Measurements from ENCODE around the gene MCM6.
"Not testable (repeated sequence)": the region's sequence is repeated elsewhere in the genome, so short reads cannot be mapped to it uniquely, and the experiment has no call there.

Gene MCM6

DNA sequence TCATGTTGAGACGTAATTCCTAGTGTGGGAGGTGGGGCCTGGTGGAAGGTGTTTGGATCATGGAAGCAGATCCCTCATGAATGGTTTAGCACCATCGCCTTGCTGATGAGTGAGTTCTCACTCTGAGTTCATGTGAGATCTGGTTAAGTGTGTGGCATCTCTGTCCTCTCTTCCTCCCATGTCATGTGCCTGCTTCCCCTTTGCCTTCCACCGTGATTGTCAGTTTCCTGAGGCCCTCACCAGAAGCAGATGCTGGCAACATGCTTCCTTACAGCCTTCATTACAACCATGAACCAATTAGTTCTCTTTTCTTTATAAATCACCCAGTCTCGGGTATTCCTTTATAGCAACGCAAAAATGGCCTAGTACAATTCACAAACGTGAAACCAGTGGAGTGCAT, 14.6 kb upstream of the MCM6 start:
- Mint-ChIP-seq H3K27ac (ENCODE audit: low read depth) (no peak overlapping the region), H3K27me3 (peaks cover 6% of the 10 kb centered on the region), H3K9me3 (no peaks in the 10 kb centered on the region), H3K4me1 (no peaks in the 10 kb centered on the region), H3K36me3 (ENCODE audit: insufficient read depth) (no peaks in the 10 kb centered on the region), H3K4me3 (no peak overlapping the region)
- ATAC-seq (replicated peaks; ENCODE audit: extremely low read depth, poor library complexity, severe bottlenecking): no peak
- no peak for DNase-seq (ENCODE audit: low spot score in 2 of 2)

DNA sequence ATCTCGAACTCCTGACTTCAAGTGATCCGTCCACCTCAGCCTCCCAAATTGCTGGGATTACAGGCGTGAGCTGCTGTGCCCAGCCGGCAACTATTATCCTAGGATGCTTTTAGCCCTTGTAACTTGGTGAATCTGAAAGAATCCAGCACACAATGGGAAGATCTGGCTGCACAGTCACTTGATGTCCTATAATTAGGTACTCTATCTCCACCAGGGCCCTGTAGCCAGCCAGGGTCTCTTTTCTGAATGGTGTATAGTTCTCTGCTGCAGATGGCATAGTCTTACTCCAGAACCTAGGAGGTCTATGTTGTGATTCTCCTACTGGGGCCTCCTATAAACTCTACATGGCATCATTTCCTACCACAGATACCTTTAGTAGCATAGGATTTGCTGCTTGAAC, 13.9 kb upstream of the MCM6 start:
- Mint-ChIP-seq H3K27ac (ENCODE audit: low read depth) (no peak overlapping the region), H3K9me3 (no peaks in the 10 kb centered on the region), H3K27me3 (peaks cover 12% of the 10 kb centered on the region), H3K36me3 (ENCODE audit: insufficient read depth) (no peaks in the 10 kb centered on the region), H3K4me1 (no peaks in the 10 kb centered on the region), H3K4me3 (no peak overlapping the region)
- no peak for DNase-seq (ENCODE audit: low spot score in 2 of 2)
- ATAC-seq (replicated peaks; ENCODE audit: extremely low read depth, poor library complexity, severe bottlenecking): no peak

DNA sequence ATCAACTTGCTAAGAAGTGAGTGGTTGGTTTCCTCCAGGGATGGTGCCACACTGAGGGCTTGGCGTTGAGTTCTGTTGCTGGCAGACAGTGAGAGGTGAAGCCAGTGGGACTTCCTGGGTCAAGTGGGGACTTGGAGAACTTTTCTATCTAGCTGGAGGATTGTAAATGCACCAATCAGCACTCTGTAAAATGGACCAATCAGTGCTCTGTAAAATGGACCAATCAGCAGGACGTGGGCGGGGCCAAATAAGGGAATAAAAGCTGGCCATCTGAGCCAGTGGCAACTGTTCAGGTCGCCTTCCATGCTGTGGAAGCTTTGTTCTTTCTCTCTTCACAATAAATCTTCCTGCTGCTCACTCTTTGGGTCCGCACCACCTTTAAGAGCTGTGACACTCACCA, 12.3 kb upstream of the MCM6 start:
- ATAC-seq (replicated peaks; ENCODE audit: extremely low read depth, poor library complexity, severe bottlenecking); H3K4me3 Mint-ChIP-seq; H3K9me3 Mint-ChIP-seq; H3K27ac Mint-ChIP-seq (ENCODE audit: low read depth); H3K36me3 Mint-ChIP-seq (ENCODE audit: insufficient read depth); DNase-seq (ENCODE audit: low spot score in 2 of 2); H3K4me1 Mint-ChIP-seq: not testable (repeated sequence)
- H3K27me3 Mint-ChIP-seq: peaks cover 19% of the 10 kb centered on the region

DNA sequence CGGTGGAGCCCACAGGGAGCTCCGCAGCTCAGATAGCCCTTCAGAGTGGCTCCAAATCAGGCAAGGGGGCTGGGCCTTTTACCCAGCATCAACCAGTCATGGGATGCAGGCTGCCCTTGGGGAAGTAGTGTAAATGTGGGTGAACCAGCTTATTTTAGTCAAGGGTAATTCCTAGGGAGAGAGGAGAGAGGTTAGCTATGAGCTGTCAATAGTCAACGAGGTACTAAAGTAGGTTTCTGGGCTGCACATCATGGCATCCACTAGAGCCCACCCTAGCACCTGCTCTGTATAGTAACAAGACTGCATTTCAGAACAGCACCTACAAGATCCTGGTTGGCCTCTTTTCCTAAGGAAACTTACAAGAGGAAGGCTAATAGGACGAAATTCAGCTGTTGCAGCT, 9.5 kb upstream of the MCM6 start:
- H3K4me3 Mint-ChIP-seq: no peak overlapping the region
- ATAC-seq (replicated peaks; ENCODE audit: extremely low read depth, poor library complexity, severe bottlenecking) (no peak), DNase-seq (ENCODE audit: low spot score in 2 of 2) (no peak)
- peaks cover 33% of the 10 kb centered on the region for H3K27me3 Mint-ChIP-seq
- H3K9me3 Mint-ChIP-seq: no peaks in the 10 kb centered on the region
- H3K27ac Mint-ChIP-seq (ENCODE audit: low read depth): no peak overlapping the region
- no peaks in the 10 kb centered on the region for H3K36me3 Mint-ChIP-seq (ENCODE audit: insufficient read depth)
- H3K4me1 Mint-ChIP-seq: no peaks in the 10 kb centered on the region

DNA sequence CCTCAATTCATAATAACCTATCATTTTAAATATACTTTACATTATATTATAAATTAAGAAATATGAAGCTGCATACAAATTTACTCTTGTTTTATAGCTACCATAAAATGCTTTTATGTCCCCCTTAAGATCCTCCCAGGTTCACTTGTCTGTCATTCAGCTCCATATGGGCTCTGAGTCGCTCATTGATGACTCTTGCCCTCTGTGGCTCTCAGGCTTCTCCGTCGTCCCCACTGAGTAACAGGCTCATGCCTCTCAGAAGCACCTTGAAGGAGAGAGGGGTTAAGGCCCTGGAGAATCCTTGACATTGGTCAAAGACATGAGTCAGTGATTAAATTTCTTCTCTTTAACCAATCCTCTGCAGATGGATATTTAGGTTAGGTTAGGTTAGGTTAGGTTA, 6.2 kb upstream of the MCM6 start:
- no peak overlapping the region for H3K4me3 Mint-ChIP-seq

DNA sequence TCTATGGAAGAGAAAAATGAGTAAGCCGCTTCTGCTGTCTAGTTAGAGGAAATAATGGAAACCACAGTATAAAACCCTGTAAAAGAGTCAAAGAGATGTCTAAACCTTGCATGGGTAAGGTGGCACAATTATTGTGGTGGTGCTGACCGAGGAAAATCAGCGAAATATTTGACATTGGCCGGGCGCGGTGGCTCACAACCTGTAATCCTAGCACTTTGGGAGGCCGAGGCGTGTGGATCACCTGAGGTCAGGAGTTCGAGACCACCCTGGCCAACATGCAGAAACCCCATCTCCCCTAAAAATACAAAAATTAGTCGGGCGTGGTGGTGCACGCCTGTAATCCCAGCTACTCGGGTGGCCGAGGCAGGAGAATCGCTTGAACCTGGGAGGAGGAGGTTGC, 527 bp upstream of the MCM6 start:
- Mint-ChIP-seq H3K4me1 (peaks cover 40% of the 10 kb centered on the region), H3K36me3 (ENCODE audit: insufficient read depth) (peaks cover 24% of the 10 kb centered on the region), H3K4me3 (peak overlapping the region; percentile 82), H3K27ac (ENCODE audit: low read depth) (peak overlapping the region; percentile 94)
- H3K9me3 Mint-ChIP-seq; ATAC-seq (replicated peaks; ENCODE audit: extremely low read depth, poor library complexity, severe bottlenecking); H3K27me3 Mint-ChIP-seq; DNase-seq (ENCODE audit: low spot score in 2 of 2): not testable (repeated sequence)

More for the DNA sequence above, 6.2 kb upstream of the MCM6 start:
- H3K27ac Mint-ChIP-seq (ENCODE audit: low read depth): no peak overlapping the region
- DNase-seq (ENCODE audit: low spot score in 2 of 2) (no peak), ATAC-seq (replicated peaks; ENCODE audit: extremely low read depth, poor library complexity, severe bottlenecking) (no peak)
- peaks cover 3% of the 10 kb centered on the region for H3K36me3 Mint-ChIP-seq (ENCODE audit: insufficient read depth)
- peaks cover 4% of the 10 kb centered on the region for H3K4me1 Mint-ChIP-seq
- H3K9me3 Mint-ChIP-seq: no peaks in the 10 kb centered on the region
- peaks cover 33% of the 10 kb centered on the region for H3K27me3 Mint-ChIP-seq

DNA sequence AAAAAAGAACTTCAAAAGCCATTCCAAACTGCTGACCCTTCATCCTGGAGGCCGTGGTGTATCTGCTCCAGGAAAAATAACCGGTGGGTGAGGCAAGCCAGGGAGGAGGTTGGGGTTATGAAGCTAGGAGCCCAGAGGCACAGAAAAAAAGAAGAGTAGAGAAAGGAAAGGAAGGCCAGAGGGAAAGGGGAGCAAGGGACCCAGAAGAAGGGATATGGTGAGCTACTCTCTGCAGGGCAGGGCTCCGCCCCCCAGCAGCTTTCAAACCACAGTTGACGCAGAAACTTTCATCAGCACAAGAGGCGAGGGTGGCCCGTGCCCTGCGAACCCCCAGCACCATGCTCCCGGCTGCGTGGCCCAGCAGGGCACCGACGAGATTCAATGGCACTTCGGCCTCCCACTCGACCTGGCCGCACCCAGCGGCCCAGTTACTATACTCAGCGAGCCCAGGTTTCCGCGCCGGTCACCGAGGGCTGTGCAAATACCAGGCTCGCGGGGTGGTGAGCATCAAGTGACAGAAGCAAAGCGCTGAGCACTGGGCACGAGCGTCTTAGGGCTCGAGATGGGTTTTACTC, 665 bp downstream of the MCM6 start:
- DNase-seq (ENCODE audit: low spot score in 2 of 2) (peak; percentile 64 to 71), ATAC-seq (replicated peaks; ENCODE audit: extremely low read depth, poor library complexity, severe bottlenecking) (peak; percentile 93)
- Mint-ChIP-seq H3K36me3 (ENCODE audit: insufficient read depth) (peaks cover 30% of the 10 kb centered on the region), H3K4me1 (peaks cover 46% of the 10 kb centered on the region), H3K9me3 (no peaks in the 10 kb centered on the region), H3K27ac (ENCODE audit: low read depth) (peak overlapping the region; percentile 94), H3K4me3 (peak overlapping the region; percentile 82), H3K27me3 (no peaks in the 10 kb centered on the region)

DNA sequence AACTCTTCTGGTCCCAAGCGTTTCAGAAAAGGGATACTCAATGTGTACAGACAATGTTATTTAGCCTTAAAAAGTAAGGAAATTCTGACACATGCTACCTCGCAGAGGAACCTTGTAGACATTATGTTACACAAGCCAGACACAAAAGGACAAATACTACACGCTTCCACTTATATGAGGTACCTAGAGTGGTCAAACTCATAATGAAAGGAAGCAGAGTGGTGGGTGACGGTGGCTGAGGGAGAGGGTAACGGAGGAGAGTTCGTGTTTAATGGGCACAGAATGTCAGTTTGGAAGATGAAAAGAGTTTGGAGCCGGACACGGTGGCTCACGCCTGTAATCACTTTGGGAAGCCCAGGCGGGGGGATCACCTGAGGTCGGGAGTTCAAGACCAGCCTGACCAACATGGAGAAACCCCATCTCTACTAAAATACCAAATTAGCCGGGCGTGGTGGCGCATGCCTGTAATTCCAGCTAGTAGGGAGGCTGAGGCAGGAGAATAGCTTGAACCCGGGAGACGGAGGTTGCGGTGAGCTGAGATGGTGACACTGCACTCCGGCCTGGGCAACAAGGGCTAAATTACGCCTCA, 1.4 kb downstream of the MCM6 start:
- H3K27ac Mint-ChIP-seq (ENCODE audit: low read depth): peak overlapping the region; percentile 94
- H3K9me3 Mint-ChIP-seq: no peaks in the 10 kb centered on the region
- DNase-seq (ENCODE audit: low spot score in 2 of 2) (no peak), ATAC-seq (replicated peaks; ENCODE audit: extremely low read depth, poor library complexity, severe bottlenecking) (no peak)
- H3K4me1 Mint-ChIP-seq: peaks cover 46% of the 10 kb centered on the region
- H3K27me3 Mint-ChIP-seq: no peaks in the 10 kb centered on the region
- H3K36me3 Mint-ChIP-seq (ENCODE audit: insufficient read depth): peaks cover 33% of the 10 kb centered on the region
- peak overlapping the region; percentile 82 for H3K4me3 Mint-ChIP-seq

DNA sequence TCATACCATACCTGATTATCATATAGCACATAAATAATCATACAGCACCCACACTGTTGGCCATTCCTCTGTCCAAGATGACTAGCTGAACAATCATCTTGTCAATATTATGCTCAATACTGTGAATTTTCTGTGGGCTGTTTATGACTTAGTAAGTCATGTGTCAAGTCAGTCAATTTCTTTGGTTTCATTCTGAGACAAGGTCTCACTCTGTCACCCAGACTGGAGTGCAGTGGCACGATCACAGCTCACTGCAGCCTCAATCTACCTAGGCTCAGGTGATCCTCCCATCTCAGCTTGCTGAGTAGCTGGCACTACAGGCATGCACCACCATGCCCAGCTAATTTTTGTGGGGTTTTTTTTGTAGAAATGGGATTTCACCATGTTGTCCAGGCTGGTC, 5.7 kb downstream of the MCM6 start:
- Mint-ChIP-seq H3K4me1 (peaks cover 39% of the 10 kb centered on the region), H3K4me3 (no peak overlapping the region), H3K36me3 (ENCODE audit: insufficient read depth) (peaks cover 46% of the 10 kb centered on the region), H3K9me3 (no peaks in the 10 kb centered on the region), H3K27ac (ENCODE audit: low read depth) (no peak overlapping the region), H3K27me3 (no peaks in the 10 kb centered on the region)
- DNase-seq (ENCODE audit: low spot score in 2 of 2) (no peak), ATAC-seq (replicated peaks; ENCODE audit: extremely low read depth, poor library complexity, severe bottlenecking) (no peak)

DNA sequence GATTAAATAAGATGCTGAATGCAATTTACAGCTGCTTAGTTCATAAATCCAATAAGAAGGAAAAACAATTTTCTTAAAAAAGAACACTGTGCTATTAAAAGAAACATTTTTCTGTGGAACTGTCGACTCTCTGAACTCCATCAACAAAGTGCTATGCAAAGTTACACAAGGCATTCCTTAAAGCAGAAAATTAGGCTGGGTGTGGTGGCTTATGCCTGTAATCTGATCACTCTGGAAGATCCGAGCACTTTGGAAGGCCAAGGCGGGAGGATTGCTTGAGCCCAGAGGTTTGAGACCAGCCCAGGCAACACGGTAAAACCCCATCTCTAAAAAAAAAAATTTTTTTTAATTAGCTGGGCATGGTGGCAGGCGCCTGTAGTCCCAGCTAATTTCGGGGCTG, 13.0 kb downstream of the MCM6 start:
- H3K4me1 Mint-ChIP-seq: peaks cover 5% of the 10 kb centered on the region
- ATAC-seq (replicated peaks; ENCODE audit: extremely low read depth, poor library complexity, severe bottlenecking): no peak
- no peaks in the 10 kb centered on the region for H3K9me3 Mint-ChIP-seq
- peaks cover 58% of the 10 kb centered on the region for H3K36me3 Mint-ChIP-seq (ENCODE audit: insufficient read depth)
- no peak for DNase-seq (ENCODE audit: low spot score in 2 of 2)
- no peaks in the 10 kb centered on the region for H3K27me3 Mint-ChIP-seq
- no peak overlapping the region for H3K4me3 Mint-ChIP-seq
- no peak overlapping the region for H3K27ac Mint-ChIP-seq (ENCODE audit: low read depth)

DNA sequence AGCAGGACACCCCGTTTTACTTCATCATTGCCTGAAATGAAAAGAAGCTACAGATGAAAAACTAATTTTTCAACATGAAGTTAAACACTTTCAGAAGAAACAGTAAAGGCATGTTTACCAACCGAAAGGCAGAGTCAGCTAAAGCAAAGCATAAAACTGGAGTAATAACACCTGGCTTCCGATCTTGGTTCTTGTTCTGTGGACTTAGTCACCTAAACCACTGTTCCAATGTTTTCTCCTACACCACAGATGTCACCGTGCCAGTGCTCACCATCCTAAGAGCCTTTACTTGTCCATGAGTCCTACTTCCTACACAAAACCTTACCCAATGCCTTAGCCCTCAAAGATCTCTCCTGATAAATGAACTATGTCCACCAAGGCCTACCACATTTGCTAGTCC, 13.5 kb downstream of the MCM6 start:
- Mint-ChIP-seq H3K36me3 (ENCODE audit: insufficient read depth) (peaks cover 59% of the 10 kb centered on the region), H3K4me1 (peaks cover under 1% of the 10 kb centered on the region), H3K27me3 (no peaks in the 10 kb centered on the region)

DNA sequence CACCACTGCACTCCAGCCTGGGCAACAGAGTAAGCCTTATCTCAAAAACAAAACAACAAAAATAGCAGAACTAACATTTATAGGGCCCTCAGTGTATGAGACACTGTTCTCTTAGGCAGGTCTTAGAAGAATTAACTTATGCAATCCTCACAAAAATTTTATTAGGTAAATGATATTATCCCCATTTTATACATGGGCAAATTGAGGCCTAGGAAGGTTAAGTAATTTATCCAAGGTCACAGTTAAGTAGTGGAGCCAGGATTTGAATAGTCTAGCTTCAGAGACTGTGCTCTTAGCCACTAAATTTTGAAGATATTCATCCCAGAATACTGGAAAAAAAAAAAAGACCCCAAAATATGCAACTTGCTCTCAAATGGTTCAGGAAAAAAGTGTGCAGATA, 22.8 kb downstream of the MCM6 start:
- no peaks in the 10 kb centered on the region for H3K4me1 Mint-ChIP-seq
- DNase-seq (ENCODE audit: low spot score in 2 of 2) (no peak), ATAC-seq (replicated peaks; ENCODE audit: extremely low read depth, poor library complexity, severe bottlenecking) (no peak)
- no peaks in the 10 kb centered on the region for H3K9me3 Mint-ChIP-seq
- peaks cover 49% of the 10 kb centered on the region for H3K36me3 Mint-ChIP-seq (ENCODE audit: insufficient read depth)
- no peaks in the 10 kb centered on the region for H3K27me3 Mint-ChIP-seq
- no peak overlapping the region for H3K27ac Mint-ChIP-seq (ENCODE audit: low read depth)
- no peak overlapping the region for H3K4me3 Mint-ChIP-seq

More for the DNA sequence above, 13.5 kb downstream of the MCM6 start:
- no peak overlapping the region for H3K27ac Mint-ChIP-seq (ENCODE audit: low read depth)
- H3K4me3 Mint-ChIP-seq: no peak overlapping the region
- no peaks in the 10 kb centered on the region for H3K9me3 Mint-ChIP-seq
- ATAC-seq (replicated peaks; ENCODE audit: extremely low read depth, poor library complexity, severe bottlenecking) (no peak), DNase-seq (ENCODE audit: low spot score in 2 of 2) (no peak)

DNA sequence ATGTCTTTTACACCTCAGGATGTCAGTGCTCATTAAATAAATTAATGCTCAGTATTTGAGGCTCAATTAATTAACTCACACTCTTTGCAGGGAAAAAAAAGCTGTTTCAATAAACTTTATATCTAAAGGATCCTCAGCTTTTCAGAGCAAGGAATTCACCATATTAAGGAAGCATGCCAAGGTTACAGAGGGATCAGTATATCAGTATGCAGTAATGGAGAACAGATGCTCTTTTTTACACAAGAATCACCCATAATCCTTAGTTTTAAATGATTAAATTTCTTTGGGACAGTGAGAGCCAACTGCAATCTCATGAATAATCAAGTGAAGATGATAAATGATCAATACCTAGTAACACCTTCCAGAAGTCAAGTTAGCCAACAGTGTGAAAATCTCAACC, 24.4 kb downstream of the MCM6 start:
- DNase-seq (ENCODE audit: low spot score in 2 of 2) (no peak), ATAC-seq (replicated peaks; ENCODE audit: extremely low read depth, poor library complexity, severe bottlenecking) (no peak)
- no peaks in the 10 kb centered on the region for H3K27me3 Mint-ChIP-seq
- H3K9me3 Mint-ChIP-seq: no peaks in the 10 kb centered on the region
- H3K36me3 Mint-ChIP-seq (ENCODE audit: insufficient read depth): peaks cover 51% of the 10 kb centered on the region
- H3K27ac Mint-ChIP-seq (ENCODE audit: low read depth): no peak overlapping the region
- H3K4me3 Mint-ChIP-seq: no peak overlapping the region
- no peaks in the 10 kb centered on the region for H3K4me1 Mint-ChIP-seq

Measured in central memory CD8-positive, alpha-beta T cell (primary cell).